WTC11 (cell line): ENCODE measurements around the gene TNS3.

Source experiments
- JAZF1 ChIP-seq: fragments of 250-450 bp; sonication (Bioruptor Pico); IDR thresholded peaks from 2 replicates; pipeline ENCODE4 v1.9.0; 2021; ENCODE audit warnings: moderate library complexity, mild to moderate bottlenecking, inconsistent platforms
- NR1H2 ChIP-seq: sonication (generic); formaldehyde crosslinking; IDR thresholded peaks from 2 replicates; pipeline ENCODE4 v1.9.0; 2021; ENCODE audit warnings: mild to moderate bottlenecking, moderate library complexity, missing genetic modification reagents
- TF ChIP-seq, protein P1 (sequence below): fragments of 250-450 bp; sonication (Bioruptor Pico); conservative IDR thresholded peaks from 2 replicates; pipeline ENCODE4 v1.9.0; 2021; ENCODE audit warnings: mild to moderate bottlenecking
- TF ChIP-seq, protein P2 (sequence below): fragments of 200-600 bp; IDR thresholded peaks from 2 replicates; pipeline ENCODE4 v1.8.0; 2022; ENCODE audit warnings: antibody characterized with exemption

DNA sequence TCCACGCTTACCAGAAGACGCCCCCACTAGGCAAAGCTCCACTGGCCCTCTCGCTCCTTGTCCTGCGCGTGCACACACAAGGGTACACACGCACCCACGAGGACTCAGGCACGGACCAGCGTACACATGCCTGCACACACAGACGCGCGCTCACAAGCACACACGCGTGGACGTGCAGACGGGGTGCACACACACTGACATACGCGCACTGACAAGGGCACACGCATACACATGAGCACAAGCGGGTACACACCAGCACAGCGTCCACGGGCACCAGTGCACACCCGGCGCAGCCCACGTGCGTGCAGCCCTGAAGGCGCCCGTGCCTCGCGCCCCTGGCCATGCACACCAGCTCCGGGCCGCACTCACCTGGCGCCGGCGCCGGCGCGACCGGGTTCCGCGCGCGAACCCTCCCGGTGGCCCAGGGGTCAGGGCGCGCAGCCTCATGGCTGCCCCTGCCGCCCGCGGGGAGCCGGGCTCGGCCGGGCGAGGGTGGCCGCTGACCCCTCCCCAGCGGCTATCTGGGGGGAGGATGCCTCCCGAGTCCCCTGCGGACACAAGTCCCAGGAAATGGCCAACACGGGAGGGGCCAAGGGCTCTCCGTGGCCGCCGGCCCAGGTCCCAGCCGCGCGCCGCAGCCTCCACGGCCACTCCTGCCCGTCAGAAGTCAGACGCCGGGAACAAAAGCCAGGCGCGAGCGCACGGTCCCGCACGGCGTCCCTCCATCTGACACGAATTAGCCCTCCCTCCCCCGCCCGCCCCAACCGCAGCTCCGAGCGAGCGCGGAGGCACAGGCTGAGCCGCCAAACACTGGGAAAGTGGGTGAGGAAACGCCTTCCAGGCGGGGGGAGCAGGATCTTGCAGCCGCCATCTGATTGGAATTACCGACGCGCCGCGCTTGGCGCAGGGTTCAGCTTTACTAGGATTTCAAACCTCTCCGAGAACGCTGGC lies 45.0 kb downstream of the TNS3 start:
- TF ChIP-seq, protein P1, sequence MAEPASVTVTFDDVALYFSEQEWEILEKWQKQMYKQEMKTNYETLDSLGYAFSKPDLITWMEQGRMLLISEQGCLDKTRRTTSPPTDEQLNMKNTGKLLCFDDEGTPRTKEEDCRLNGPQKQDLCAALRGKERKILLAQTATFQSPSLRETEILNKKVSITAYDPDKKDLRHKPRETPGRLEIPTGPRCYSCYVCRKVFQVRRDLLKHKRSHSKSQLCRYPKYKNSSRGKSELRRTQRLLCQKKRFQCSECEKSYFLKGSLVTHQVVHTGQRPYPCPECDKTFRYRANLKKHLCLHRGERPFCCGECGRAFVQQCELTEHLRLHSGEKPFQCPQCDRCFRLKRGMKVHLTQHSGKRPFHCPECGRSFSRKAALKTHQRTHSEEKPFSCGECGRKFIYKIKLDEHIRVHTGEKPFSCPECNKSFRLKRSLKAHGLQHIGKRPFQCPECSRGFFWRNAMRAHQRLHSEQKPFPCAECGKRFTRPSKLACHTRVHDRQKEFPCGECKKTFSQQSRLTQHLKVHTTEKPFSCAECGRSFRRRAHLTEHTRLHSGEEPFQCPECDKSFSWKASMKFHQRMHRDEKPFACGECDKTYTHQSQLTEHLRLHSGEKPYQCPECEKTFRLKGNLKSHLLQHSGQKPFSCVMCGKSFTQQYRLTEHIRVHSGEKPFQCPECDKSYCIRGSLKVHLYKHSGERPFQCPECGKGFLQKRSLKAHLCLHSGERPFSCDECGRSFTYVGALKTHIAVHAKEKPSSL (CRISPR knock-in tag) = no peak
- TF ChIP-seq, protein P2, sequence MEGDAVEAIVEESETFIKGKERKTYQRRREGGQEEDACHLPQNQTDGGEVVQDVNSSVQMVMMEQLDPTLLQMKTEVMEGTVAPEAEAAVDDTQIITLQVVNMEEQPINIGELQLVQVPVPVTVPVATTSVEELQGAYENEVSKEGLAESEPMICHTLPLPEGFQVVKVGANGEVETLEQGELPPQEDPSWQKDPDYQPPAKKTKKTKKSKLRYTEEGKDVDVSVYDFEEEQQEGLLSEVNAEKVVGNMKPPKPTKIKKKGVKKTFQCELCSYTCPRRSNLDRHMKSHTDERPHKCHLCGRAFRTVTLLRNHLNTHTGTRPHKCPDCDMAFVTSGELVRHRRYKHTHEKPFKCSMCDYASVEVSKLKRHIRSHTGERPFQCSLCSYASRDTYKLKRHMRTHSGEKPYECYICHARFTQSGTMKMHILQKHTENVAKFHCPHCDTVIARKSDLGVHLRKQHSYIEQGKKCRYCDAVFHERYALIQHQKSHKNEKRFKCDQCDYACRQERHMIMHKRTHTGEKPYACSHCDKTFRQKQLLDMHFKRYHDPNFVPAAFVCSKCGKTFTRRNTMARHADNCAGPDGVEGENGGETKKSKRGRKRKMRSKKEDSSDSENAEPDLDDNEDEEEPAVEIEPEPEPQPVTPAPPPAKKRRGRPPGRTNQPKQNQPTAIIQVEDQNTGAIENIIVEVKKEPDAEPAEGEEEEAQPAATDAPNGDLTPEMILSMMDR = no peak
- TF ChIP-seq JAZF1 (no peak), NR1H2 (CRISPR knock-in tag) (no peak)
